ENCODE measurements around the gene CCSER1.
"Not testable (repeated sequence)": the region's sequence is repeated elsewhere in the genome, so short reads cannot be mapped to it uniquely, and the experiment has no call there.

The CCSER1 gene

DNA sequence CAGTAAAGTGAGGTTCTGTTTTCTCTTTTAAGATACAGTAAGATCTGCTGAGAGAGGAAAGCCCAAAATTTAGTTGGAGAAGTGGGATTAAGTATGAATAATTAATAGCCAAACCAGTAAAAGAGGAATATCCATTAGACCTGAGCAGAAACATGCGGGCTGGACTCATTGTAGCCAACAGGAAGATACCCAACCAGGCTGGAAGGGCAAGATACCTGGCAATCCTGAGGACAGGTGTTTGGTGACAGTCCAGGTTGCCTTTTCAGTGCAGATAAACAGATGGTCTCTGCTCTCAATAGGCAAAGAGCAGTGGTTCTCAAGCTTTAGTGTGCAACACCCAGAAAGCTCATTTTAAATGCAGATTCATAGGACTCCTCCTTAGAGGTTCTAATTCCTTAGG, 1195.8 kb downstream of the CCSER1 start:
- DNase-seq: no peak

GRCh38 chr4:91325495-91325894, 1198.3 kb downstream of the CCSER1 start:
- DNase-seq: no peak

GRCh38 chr4:91326167-91326566, 1199.0 kb downstream of the CCSER1 start:
- DNase-seq: not testable (repeated sequence)

- no peak for DNase-seq
These were observed 1203.5 kb downstream of the CCSER1 start for GRCh38 chr4:91330555-91331137.

GRCh38 chr4:91340822-91341221, 1213.6 kb downstream of the CCSER1 start:
- DNase-seq: no peak

DNA sequence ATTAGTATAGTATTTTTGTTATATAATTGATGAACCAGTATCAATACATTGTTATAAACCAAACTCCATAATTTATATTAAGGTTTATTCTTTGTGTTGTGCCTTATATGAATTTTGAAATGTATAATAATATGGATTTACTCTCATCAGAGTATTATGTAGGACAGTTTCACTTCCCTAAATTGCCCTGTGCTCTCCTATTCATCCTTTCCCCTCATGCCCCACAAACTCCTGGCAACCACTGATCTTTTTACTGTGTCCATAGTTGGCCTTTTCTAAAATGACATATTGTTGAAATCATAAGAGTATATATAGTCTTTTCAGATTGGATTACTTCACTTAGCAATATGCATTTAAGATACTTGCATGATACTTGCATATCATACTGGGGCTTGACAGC, 1218.4 kb downstream of the CCSER1 start:
- no peak for DNase-seq

- DNase-seq: not testable (repeated sequence)
These were observed 1229.3 kb downstream of the CCSER1 start for GRCh38 chr4:91356496-91356895.

DNA sequence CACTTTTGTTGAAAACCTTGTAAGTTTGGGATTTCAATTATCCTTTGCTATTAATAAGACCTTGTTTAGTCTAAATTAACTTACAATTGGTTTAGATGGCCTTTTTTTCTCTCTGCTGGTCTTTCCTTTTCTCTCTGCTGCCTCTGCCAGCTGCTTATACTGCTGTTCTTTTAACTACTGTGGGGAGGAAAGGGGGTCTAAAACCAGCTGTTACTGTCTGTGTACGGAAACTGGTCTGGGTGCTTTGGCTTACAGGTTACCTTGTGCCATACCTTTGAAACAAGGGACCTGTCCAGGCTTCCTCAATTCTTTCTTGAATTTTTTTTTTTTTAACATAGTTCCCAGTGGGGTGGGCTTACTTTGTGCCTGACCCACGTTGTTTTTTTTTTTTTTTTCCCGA, 1230.8 kb downstream of the CCSER1 start:
- not testable (repeated sequence) for DNase-seq

DNA sequence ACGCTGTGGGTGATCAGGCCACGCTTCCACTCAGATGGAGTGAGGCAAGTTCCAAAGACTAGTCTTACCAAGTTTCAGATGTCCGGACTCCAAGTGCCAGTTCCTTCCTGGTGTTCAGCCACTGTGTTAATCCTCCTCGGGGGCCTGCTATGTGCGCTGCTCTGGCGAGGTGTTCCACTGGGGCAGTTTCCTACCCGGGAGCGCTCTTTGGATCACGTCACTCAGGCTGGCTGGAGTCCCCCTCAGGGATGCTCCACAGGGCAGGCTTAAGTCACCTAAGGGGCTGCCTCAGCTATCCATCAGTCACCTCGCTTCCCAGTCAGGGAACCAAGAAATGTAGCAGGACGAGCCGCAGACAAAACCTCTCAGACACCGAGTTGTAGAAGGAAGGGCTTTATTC, 1231.4 kb downstream of the CCSER1 start:
- not testable (repeated sequence) for DNase-seq

GRCh38 chr4:91359041-91360031, 1232.1 kb downstream of the CCSER1 start:
- DNase-seq: no peak

DNA sequence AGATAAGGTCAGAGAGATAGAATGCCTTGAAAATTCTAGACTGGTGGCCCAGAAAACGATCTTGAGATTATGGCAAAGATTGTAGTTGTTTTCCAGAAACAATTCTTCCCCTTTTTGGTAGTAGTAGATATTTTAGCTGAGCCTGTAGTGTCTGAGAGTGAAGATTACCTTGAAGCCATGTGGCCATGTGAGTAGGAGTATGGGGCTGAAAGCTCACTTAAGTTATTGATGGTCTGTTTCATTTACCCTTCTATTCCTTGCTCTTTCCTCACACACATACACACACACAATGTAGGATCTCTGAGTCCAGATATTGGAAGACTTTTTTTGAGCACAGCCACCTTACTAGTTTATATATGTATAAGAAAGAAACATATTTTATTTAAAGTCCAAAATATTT, 1234.9 kb downstream of the CCSER1 start:
- DNase-seq: no peak

GRCh38 chr4:91366554-91366953, 1239.4 kb downstream of the CCSER1 start:
- no peak for DNase-seq

- DNase-seq: no peak
These were observed 1241.9 kb downstream of the CCSER1 start for GRCh38 chr4:91369116-91369515.

- no peak for DNase-seq
These were observed 1246.4 kb downstream of the CCSER1 start for GRCh38 chr4:91373546-91373945.

GRCh38 chr4:91405431-91405830, 1278.2 kb downstream of the CCSER1 start:
- not testable (repeated sequence) for DNase-seq

DNA sequence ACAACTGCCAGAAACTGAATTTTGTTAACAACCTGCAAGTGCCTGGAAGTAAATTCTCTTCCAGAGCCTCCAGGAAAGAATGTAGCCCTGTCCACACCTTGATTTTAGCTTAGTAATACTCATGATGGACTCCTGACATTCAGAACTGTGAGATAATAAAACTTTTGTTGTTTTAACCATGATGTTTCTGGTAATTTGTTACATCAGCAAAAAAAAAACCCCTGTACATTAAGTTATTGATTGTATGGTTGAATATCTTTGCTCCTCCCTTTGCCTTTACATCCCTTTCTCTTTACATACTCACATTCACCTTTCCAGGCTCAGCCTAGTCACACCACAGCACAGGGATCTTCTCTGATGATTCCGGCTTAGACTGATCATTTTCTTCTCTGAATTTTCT, 1294.8 kb downstream of the CCSER1 start:
- no peak for DNase-seq

DNA sequence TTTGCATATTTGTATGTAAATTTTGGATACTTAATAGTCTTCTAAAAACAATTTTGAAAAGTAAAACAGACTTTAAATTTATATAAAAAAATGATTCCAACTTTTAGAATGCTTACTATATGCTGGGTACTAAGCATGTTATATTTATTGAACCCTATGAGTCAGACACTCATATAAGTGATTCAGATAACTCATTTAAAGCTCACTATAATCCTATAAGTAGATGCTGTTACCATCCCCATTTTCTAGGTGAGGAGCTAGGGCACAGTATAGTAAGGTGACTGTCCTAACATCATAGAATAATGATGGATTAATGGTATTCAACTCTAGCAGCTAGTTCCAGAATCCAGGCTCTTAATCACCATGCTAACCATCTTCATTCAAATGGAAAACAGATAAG, 1299.5 kb downstream of the CCSER1 start:
- DNase-seq: no peak

DNA sequence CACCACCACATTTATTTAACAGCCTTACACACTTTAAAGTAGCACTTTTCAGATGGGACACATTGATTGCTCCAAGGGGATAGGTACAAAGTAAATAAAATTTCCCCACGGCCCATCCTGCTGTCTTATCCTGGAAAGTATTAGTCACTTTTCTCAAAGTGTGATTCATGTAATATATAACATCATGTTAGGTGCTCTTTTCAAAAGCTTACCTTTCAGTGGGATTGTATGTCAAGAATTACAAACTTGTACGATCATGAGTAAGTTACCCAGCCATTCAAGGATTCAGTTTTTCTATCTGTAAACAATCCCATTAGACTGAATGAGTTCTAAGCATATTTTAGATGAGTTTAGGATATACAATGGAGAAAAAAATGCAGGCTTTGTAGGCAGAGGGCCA, 1300.0 kb downstream of the CCSER1 start:
- no peak for DNase-seq

DNA sequence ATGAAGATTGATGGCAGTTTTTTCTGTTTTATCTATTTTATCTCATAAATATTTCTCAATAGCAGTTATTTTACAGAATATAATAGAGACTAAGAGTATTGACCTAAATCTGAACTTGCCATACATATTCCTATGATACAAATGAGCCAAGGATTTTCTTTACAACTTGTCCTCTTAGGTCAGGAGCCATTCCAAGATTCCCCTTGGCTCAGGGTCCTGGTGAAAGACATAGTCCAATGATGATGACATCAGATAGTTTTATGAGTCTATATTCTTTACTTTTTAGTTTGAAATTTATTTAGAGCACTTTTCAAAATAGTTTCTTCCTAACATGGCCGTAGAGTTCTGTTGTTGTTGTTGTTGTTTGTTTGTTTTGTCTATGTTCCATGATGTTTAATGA, 1307.4 kb downstream of the CCSER1 start:
- no peak for DNase-seq

DNA sequence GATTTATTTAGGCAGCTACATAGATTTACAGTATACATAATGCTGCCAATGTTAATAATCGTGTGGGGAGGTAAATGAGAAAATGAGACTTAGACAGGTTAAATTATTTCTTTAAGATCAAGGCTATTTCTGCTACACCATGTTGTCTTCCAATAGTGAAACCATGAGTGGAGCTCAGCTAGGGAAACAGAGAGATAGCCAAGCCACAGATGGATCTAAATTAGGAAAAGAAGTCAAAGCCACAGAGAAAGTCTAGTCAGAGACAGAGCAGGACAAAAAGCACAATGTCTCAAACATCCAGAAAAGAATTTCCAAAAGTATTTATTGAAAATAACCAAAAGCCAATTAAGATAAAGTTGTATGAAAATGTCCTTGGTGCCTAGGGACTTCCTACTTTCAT, 1309.4 kb downstream of the CCSER1 start:
- no peak for DNase-seq

DNA sequence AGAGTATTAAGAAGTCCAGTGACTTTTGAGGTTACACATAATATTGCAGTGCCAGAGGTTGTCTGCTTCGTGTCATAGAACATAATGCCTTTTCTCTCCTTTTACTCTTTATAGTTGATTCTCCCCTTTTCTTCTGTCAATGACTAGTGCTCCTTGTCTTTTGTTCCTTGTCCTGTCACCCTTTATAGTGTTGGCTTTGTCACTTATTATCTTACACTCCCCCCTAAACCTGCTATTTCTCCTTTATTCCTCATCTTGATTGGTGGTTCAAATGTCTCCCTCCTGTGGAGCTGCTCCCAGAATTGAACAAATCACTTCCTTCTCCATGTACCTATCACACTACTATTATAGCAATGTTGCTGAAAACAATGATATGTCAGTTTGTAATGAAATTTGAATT, 1320.0 kb downstream of the CCSER1 start:
- no peak for DNase-seq

DNA sequence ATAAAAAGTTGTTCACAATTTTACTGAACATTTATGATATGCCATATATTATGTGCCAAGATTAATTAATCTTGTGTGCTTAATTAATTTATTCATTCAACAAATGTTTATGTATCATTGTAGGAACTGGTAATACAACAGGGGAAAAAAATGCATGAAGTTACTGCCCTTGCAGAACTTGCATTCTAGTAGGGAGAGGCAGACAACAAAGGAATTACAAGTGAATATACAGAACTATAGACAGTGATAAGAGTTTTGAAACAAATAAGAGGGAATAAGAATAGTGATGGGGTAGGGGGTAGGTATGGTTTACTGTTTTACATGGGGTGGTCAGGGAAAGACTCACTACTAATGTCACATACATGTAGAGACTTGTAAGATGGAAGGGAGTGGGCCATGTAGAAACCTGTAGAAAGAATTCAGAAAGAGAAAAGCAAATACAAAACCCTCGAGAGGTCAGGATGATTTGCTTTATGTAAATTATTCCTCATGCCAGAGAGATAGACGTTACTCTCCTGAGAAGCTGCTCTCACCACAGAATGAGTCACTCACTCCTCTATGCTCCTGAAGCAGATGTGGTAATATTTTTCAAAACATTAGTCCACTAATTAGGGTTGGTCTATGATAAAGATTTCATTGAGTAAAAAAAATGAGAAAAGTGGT, 1321.6 kb downstream of the CCSER1 start:
- peak; percentile 13 for DNase-seq

GRCh38 chr4:91454111-91454510, 1326.9 kb downstream of the CCSER1 start:
- DNase-seq: no peak

GRCh38 chr4:91462566-91462965, 1335.4 kb downstream of the CCSER1 start:
- not testable (repeated sequence) for DNase-seq

Measured in NCI-H1694 treated with DMSO at 0.1 percent for 48 hours (cell line).